GM12872 (cell line): Measurements from ENCODE around the gene CBX1.
A peak's percentile ranks its signal among the peaks of the same experiment; 100 is the strongest.

Experiments used
- CTCF ChIP-seq: IDR thresholded peaks from 3 replicates; pipeline ENCODE4 v1.5.1; 2011; ENCODE audit warnings: low read depth, mild to moderate bottlenecking, low read length, moderate library complexity; ENCODE audit not compliant: insufficient read depth

The CBX1 gene

GRCh38 chr17:48144231-48144630, 43.0 kb upstream of the CBX1 start:
- TF ChIP-seq CTCF, result no peak

DNA sequence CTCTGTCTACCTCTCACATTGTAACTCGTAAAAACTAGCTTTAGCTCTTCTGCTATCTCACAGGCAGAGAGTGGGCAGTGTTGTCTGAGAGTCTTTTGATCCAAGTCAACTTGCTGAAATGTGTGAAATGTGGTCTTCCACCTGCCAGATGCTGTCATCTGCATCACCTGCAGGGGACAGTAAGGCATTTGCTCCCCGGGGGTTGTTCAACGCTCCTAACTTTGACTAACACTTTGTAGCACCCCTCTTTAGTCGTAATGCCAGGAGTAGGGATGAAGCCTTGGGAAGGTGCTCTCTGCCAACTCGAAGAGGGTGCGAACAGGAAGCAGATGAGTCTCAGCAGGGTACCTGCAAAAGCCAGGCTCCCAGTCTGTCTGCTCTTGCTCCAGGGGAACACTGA, 42.4 kb upstream of the CBX1 start:
- no peak for TF ChIP-seq CTCF

- no peak for TF ChIP-seq CTCF
Measured at GRCh38 chr17:48139944-48140343, 38.7 kb upstream of the CBX1 start.

DNA sequence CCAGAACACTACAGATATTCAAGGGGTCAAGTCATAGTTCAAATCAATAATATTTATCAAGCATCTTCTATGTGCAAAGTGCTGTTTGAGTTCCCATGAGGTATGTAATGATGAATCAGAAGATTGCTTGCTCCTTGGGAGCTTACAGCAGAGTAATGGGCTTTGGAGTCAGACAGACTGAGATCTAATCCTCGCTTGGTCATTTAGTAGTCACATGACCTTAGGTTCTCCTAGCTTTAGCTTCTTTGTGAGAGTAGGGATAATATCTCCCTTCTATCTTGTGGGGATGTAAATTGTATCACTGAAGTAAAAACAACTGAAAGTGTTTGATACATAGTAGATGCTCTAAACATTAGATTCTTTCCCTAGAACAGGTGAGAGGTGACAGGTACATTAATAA, 36.4 kb upstream of the CBX1 start:
- no peak for TF ChIP-seq CTCF

DNA sequence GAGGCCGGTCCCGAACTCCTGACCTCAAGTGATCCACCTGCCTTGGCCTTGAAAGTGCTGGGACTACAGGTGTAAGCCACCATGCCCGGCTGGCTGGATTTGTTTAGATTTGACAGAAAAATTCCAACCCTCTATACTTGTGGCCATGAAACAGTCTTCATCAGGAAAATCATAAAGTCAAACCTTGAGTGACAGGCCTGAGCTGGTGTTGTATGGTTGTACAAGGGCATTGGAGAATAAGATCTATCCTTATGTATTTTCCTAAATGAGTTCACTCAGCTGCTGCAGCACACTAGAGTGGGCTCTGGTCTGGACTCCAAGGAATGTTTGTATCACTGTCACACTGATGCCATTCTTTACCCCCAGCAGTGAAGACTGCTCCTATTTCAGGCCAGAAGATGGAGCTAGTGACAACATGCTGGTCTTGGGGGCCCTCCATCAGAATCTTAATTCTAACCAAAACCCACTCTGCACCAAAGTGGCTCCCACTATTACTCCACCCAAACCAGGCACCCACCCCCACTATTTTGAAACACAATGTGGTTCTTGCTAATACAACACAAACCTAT, 33.7 kb upstream of the CBX1 start:
- peak; percentile 45; the same call in 2 of the 3 replicates for TF ChIP-seq CTCF

- no peak for TF ChIP-seq CTCF
Measured at GRCh38 chr17:48132385-48132784, 31.1 kb upstream of the CBX1 start.

- TF ChIP-seq CTCF, result peak; percentile 88
Measured at GRCh38 chr17:48131216-48131824, 30.0 kb upstream of the CBX1 start.
